Fibroblast of skin of right quadriceps (primary cell): ENCODE results near the gene SLC2A4.
A peak's percentile ranks its signal among the peaks of the same experiment; 100 is the strongest.

ENCODE experiments used
- DNase-seq: peaks from one replicate; pipeline ENCODE4 v3.0.0-alpha.2; 2013

The SLC2A4 gene

DNA sequence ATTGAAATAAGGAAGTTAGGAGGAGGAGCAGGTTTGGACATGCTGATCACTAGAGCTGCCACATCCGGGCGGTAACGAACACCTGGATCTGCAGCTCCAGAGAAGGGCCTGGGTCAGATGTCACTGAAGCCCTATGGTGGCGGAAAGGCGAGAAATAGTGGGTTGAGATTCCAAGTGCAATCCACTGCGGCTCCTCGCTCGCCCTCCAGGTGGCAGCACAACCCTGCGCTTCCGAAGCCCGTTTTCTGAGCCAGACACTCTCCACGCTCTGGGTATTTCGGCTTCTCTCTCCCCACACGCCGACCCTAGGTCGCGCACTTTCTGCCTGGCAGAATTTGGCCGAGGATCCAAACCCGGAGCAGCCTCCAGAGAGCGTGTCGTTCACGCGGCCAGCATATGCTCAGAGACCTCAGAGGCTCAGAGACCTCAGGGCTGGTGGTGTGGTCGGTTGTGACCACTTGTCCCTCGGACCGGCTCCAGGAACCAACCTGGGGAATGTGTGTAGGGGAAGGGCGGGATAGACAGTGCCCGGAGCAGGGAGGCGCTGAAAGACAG lies 922 bp upstream of the SLC2A4 start:
- peak; percentile 64 for DNase-seq

DNA sequence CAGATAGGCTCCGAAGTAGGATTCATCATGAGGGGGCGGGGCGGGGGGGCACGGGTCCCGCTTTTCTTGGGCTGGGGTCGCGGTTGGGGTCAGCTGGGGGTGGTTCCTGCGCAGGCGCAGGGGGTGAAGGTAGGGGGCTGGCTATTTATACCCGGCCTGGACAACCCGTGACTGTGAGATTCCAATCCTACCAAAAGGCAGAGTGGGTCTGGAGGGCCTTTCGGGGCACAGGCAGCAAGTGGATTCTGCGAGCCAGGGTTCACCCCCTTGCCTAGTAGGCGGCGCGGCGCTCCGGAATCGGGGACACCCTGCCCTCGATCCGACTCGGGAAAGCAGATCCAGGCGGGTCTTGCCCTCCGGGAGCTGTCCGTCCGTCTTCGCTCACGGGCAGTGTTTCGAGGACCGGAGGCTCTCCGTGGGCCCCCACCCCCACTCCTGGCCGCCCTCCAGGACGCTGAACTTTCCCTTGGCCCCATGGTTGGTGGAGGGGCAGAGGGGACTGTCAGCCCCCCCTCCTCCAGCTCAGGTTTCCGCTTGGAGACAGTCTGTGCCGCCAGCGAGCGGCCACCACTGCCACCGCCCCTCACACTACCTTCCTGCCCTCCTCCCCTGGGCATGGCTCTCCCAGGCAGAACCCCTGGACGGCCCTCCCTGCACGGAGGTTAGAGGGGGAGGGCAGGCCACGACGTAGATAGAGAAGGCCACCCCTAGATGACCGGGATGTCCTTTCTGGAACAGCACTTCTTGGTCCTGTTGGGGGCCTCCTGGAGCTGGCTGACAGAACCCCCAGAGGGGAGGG lies 634 bp downstream of the SLC2A4 start:
- no peak for DNase-seq

DNA sequence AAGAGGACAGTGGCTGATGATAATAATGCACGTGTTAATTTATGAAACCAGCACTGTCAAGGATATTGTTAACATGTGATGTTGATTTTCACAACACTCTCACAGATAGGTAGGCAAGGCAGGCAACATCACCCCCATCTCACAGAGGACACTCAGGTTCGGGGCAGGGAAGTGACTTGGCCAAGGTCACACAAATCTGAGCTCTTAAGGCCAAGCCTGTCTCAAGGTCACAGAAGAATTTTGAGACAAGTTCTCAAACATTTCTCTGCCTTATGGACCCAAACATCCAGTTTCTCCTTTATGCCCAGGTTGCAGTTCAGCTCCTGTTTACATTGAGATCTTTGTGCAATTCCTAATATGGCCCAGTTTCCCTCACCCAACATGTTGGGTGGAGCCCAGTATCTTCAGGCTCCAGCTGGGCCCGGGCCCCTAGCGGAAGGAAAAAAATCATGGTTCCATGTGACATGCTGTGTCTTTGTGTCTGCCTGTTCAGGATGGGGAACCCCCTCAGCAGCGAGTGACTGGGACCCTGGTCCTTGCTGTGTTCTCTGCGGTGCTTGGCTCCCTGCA lies 1.3 kb downstream of the SLC2A4 start:
- DNase-seq, result no peak

DNA sequence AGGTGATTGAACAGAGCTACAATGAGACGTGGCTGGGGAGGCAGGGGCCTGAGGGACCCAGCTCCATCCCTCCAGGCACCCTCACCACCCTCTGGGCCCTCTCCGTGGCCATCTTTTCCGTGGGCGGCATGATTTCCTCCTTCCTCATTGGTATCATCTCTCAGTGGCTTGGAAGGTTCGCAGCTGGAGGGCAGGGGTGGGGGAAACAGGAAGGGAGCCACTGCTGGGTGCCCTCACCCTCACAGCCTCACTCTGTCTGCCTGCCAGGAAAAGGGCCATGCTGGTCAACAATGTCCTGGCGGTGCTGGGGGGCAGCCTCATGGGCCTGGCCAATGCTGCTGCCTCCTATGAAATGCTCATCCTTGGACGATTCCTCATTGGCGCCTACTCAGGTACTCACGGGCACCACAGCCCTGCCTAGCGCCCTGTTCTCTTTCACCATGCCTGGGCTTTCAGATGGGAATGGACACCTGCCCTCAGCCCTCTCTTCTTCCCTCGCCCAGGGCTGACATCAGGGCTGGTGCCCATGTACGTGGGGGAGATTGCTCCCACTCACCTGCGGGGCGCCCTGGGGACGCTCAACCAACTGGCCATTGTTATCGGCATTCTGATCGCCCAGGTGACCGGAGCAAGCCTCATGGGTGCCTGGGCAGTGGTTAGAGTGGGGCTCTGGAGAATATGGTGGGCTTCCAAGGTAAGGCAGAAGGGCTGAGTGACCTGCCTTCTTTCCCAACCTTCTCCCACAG lies 2.1 kb downstream of the SLC2A4 start:
- DNase-seq, result no peak

DNA sequence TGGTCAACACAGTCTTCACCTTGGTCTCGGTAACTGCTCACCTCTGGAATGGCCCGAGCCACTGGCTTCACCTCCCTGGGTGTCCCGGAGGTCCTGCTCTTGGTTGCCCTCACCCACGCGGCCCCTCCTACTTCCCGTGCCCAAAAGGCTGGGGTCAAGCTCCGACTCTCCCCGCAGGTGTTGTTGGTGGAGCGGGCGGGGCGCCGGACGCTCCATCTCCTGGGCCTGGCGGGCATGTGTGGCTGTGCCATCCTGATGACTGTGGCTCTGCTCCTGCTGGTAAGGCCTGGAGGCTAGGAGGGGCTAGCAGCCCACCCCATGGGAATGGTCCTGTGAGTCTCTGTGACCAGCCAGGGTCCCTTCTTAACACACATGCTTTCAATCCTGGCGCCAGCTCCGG lies 3.4 kb downstream of the SLC2A4 start:
- no peak for DNase-seq

DNA sequence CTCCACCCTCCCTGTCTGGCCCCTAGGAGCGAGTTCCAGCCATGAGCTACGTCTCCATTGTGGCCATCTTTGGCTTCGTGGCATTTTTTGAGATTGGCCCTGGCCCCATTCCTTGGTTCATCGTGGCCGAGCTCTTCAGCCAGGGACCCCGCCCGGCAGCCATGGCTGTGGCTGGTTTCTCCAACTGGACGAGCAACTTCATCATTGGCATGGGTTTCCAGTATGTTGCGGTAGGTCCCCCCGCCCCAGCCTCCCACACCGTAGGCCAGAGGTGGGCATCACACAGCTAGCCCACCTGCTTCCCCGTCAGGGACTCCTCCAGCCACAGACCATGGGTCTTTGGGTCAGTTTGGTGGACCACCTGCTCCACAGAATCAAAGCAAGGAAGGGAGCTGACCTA lies 4.2 kb downstream of the SLC2A4 start:
- DNase-seq, result no peak

DNA sequence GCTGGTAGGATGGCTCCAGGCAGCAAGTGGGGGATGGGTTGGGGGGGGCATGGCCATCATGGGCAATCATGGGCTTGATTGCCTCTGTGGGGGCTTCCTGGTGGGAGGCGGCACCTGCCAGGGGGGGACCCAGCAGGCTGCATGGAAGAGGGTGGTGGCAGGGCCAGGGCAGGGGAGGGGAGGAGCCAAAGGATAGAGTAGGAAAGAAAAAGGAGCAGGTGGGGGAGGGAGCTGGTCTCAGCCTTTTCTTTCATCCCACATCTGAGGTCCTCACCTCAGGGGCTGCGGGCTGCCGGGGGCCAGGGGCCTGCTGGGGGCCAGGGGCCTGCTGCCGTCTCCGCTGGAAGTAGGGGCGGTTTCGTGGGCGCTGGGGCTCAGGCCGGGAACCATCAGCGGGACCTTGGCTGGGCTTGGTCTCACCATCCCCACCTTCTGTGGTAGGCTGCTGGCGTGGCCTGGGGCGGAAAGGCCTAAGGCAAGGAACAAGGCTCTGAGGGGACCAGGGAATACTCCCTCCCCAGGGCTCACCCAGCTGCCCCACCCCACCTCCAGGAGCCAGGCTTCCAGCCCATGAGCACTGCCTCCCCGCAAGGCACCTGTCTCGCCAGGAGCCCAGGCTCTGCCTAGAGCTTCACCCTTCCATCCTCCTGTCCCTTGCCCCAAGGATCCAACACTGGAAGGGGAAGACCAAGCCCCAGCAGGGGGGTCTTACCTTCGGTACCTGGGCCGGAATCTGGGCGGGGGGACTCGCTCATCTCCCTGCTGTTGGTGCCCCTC lies 7.9 kb downstream of the SLC2A4 start:
- DNase-seq, result no peak

DNA sequence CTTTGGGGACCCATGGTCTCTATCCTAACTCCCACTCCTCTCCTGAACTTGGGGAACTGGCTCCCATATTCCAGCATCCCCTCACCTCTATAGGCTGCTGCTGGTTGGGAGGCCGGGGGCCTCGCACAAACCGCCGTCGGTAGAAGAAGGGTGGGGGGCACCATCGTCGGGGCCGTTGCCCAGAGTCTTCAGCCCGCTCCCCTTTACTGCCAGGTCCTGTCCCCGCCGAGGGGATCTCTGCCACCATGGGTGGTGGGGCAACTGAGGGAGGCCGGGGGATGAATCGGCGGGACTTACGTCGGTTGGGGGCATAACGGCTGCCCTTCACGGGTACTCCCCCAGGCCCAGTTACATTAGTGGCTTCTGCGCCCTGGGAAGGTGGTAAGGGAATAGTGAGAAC lies 8.6 kb downstream of the SLC2A4 start:
- DNase-seq, result no peak

DNA sequence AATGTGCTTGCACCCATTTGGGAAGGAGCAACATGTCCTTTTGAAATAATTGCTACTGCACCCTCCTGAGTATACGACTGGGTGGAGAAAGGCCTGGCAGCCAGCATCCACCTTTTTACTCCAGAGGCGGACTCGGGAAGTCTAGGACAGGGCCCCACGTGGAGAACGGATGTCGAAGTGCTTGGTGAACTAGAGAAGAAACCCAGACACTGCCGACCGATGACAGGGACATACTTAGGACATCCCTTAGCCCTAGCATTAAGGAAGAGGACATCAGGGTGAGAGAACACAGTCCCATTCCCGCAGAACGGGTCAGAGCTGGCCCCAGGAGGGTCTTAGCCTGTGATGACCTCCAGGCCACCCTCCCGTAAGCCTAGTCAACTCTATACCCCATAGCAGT lies 9.2 kb downstream of the SLC2A4 start:
- DNase-seq, result no peak

DNA sequence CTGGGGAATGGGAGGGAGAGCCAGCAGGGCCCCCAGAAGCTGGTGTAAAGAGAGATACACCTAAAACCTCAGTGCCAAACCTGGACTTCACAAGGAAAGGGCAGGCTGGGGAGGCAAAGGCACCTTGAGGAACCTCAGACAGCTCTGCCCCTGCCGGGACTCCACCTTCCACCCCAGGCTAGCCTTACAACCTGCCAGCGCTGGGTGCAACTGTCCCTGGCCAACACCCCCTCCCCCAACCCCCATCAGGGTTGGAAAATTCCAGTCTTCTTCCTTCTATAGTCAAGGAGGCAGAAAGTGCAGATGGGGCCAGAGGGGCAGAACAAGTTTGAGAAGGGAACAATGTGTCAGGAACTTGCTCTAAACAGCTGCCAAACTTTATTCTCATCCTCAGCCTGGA lies 10.7 kb downstream of the SLC2A4 start:
- no peak for DNase-seq

DNA sequence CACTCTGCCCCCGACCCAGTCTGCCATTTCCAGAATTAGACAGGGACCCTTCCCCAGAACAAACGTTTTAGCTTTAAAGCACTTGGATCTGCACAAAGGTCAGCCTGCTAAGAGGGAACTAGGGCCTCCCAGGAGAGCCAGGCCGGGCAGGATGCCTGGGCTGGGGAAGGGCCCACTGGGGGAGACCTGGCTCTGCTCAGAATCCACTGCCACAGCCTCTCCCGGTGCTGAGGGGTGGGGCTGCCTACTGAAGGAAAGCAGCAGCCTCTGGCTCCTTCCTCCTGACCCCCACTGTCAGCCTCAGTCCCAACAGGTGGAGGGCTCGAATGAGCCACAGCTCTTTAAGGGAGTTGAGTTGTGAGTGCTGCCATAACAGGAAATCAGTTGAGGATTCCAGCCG lies 11.2 kb downstream of the SLC2A4 start:
- no peak for DNase-seq

DNA sequence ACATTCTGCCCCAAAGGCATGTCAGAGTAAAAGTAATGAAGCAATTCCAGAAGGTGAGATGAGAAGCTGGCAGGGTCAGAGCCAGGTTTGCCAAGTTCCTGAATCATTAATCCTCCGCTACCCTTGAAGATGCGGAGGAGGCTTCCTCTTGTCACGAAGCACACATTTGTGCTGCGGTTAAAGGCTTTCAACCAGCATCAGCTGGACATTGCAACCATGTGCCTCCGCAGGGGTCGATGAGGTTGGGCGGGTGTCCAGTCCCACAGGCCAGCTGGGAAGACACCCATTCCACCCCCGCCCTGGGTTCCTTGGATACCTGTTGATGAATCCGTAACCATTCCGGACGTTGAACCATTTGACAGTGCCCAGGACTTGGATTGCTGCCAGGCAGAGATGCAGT lies 11.6 kb downstream of the SLC2A4 start:
- DNase-seq, result no peak

DNA sequence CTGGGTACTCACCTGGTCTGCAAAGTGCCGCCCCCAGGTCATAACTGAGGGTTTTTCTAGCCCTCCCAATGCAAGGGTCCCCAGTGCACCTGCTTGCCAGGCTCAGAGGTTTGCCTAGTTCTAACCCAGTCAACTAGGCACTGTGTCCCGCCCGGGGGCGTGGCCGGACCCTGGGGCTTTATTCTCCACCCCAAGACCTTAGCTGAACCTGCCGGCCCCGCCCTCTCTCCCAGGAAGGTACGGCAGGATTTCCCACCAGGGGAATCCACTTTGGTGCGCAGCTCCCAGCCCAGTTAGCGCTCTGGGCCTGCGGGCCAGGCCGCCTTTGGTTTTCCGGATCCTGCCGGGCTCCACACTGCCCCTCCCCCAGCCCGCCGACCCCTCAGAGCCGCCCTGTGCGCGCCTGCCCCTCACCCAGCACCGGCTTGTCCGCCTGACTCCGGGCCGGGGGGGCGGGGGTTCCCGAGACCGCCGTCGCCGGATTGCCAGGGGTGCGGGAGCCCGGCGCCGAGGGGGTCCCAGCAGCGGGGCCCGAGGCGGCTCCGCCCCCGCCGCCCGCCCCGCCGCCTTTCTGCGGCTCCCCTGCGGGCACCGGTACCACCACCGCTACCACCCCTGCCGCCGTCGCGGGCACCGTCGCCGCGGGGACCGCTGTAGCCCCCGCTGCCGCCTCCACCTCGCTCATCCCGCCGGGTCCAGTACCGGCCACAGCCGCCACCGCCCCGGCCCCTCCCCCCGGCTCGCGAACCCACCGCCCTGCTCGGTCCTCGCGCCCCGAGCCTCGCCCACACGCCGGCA lies 12.5 kb downstream of the SLC2A4 start:
- no peak for DNase-seq

DNA sequence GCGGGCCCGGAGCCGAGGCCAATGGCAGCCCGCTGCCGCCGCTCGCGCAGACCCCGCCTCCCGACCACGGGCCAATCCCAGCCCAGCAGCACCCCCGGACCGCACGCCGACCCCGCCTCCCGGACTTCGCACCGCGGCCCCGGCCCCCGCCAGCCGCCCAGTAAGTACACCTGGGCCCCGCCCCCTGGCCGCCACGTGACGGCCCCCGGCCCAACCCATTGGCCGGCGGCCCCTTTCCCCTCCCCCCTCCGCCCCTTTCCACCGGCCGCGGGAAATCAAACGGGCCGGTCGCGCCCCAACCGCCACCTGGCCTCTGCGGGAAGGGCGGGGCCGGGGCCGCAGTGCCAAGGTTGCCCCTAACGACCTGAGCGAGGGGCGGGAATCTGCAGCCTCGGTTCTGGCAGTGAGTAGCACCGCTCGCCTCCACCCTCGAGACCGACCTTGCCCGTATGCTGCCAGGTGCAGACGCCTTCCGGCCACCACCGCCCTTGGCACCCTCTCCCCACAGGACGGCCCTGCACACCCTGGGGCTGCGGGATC lies 13.2 kb downstream of the SLC2A4 start, which contains the start of gene YBX2:
YBX2 (minus strand) TSS at position 26 of the 540 bp plus-strand sequence. CDS start 139 bp downstream, outside the sequence.
- DNase-seq, result peak; percentile 21

DNA sequence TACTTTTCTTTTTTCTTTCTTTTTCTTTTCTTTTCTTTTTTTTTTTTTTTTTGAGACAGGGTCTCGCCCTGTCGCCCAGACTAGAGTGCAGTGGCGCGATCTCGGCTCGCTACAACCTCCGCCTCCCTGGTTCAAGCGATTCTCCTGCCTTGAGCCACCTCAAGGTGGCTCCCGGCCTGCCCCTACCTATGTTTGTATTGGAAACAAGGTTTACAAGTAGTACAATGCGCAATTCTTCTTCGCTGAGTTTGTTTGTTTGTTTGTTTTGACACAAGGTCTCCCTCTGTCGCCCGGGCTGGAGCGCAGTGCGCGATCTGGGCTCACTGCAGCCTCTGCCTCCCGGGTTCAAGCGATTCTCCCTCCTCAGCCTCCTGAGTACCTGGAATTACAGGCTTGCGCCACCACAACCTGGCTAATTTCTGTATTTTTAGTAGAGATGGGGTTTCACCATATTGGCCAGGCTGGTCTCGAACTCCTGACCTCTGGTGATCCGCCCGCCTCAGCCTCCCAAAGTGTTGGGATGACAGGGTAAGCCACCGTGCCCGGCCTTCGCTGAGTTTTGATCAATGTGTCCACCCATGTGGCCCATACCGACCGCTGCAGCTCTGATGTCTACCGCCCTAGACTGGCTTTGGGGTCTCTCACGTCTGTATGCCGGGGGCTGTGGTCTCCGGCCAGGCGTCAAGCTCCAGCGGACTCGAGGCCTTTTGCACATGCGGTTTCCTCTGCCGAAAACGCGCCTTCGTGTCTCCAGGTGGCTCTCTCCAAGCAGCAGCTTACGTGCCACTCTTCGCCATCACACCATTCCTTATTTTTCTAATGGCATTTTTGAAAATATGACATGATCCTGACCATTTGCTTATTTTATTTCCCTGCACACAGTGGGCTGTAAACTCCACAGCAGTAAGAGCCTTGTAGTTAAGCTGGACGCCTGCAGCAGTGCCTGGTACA lies 14.0 kb downstream of the SLC2A4 start:
- no peak for DNase-seq

DNA sequence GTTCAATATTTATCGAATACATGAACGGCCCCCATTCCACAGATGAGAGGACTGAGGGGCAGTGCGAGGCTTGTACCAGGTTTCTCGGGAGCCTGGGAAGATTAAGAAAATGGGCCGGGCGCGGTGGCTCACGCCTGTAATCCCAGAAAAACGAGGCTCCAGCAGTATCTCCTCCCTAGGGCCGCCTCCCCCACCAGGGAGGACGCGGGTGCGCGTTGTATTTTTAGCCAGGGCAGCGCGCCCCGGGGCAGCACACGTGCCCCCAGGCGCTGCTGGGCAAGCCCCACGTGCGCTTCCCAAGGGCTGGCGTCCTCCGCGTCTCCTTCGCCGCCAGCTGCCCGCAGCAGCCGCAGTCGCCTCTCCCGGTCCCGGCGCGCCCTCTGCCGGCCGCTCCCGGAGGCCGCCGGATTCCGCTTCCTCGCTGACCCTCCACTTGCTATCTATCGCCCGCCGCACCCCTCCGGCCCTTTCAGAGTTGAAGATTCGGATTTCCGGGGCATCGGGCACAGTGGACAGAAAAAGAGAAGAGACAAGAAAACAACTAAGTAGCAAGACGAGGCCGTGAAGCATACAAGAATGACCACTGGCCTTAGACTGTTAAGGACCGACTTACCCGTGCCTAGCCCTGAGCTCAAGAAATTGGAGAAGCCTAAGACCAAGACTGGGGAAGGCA lies 14.8 kb downstream of the SLC2A4 start:
- peak; percentile 68 for DNase-seq

DNA sequence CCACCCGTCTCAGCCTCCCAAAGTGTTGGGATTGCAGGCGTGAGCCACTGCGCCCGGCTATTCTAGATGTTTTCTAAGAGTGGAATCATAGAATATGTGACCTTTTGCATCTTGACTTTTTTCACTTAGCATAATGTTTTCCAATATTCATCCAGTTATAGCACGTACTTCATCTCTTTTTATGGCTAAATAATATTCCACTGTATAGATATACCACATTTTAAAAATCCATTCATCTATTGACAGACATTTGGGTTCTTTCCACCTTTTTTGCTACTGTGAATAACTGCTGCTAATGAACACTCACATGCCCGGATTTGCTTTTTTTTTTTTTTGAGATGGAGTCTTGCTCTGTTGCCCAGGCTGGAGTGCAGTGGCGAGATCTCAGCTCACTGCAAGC lies 22.7 kb downstream of the SLC2A4 start:
- no peak for DNase-seq

DNA sequence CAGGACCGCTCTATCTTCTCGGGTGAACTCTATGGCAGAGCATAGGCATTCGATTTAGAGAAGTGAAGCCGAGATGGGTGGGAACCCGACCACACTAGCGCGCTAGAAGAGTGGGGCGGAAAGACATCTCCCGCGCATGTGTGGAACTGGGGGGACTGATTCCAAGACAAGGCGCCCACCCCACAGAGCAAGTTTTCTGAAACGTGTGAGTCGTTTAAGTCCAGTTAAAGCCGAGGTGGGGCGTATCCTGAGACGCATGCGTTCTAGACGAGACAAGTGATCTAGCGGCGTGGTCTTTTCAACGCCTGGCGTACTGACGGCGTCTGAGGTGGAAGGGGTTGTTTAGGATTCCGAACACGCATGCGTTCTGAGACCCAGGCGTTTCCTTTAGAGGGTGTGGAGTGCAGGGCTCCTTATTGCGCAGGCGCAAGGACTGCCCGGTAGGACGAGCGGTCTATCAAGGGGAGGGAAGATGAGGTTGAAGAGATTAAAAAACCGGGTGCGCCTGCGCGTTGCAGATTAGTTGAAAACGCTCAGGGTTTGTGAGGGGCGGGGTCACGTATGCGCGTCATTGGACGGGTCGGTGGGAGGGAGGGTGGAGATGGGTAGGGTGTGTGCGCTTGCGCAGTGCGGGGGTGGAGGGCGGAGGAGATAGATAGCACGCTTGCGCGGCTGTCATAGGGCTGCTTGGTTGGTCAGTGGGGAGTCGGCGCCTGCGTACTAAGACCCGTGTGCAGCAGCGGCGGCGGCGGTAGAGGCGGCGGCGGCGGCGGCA lies 25.6 kb downstream of the SLC2A4 start, which contains the start of gene EIF5A:
EIF5A (plus strand) TSS at position 718 of the 775 bp plus-strand sequence. CDS start 2,008 bp downstream, outside the sequence.
- DNase-seq, result peak; percentile 100
